Activated CD4-positive, alpha-beta T cell treated with anti-CD3 and anti-CD28 coated beads, Interleukin-10, Interleukin-2, amounts not matched to agents 100 ng/mL and 50 ng/mL, durations not matched to agents 16 hours and 8 hours (primary cell): ENCODE results near the gene OR6K2.

Source experiments
- DNase-seq: peaks from one replicate; pipeline ENCODE4 v3.0.0-alpha.2; 2020

OR6K2 gene

DNA sequence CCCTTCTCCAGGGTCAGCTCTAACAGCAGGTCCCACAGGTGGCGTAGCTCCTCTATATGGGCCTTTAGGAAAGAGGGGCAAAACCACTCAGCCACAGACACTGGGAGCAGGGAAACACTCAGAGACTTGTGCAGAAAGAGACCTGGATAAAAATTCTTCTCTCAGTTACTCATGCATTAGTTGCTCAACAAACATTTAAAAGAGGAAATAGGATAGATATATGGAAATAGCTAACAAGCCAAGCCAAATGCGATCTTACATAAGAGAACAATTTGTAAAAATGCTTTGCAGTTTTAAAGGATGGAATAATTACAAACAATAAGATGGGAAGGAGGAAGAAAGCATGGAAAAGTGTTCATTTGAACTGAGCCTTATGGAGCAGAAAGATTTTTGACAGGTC is 18.8 kb downstream of the OR6K2 start:
- no peak for DNase-seq

DNA sequence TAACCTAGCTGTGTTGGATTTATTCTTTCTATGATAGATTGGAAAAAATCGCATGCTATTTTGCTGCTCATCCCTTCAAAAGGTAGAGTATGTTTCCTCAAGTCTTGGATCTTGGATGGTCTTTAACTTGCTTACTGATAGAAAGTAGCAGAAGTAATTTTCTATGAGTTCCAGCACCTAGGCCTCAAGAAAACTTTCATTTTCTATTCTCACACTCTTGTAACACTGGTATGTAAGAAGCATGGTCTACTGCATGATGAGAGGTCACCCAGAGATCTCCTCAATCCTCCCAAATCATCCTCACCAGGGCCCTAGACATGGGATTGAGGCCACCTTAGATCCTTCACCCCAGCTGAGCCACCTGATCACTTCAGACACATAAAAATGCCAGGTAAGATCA is 21.2 kb downstream of the OR6K2 start:
- no peak for DNase-seq

- DNase-seq = no peak
Measured at GRCh38 chr1:158675563-158676323, 24.7 kb downstream of the OR6K2 start.

DNA sequence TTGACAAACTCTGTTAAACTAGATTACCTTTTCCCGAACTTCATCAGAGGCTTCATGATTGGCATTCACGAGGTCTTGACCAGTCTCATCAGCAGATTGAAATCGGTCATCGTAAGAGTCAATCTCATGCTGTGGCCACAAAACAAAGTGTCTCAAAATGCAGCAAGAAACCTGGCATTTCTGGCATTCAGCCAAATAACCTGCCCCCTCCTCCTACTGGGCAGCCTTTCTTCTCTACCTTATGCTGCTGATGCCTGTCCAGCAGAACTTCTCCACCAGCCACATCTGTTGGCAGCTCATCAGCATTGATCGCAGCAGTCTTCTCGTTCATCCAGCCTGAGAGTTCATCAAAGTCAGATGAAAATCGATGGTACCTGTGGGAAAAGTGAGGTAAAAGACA is 26.1 kb downstream of the OR6K2 start:
- DNase-seq = no peak

- DNase-seq = no peak
Measured at GRCh38 chr1:158666037-158666436, 34.4 kb downstream of the OR6K2 start.

DNA sequence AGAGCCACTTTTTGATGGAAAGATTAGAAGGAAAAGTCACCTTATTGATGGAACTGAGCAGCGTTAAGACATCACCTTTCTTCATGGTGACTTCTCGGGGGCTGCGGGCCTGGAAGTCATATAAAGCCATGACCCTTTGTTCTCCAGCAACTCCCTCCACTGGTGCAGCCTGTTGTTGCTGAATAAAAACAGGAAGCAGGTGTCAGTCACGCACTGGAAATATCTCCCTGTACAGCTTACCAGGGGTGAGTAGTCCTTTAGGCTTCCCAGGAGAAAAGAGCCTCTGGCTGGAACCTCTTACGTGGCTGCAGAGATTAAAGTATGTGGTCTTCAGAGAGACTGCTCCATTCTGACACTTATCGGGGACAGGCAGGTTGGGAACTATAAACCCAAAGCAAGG is 45.9 kb downstream of the OR6K2 start:
- DNase-seq = no peak

- no peak for DNase-seq
Measured at GRCh38 chr1:158654086-158654485, 46.4 kb downstream of the OR6K2 start.

DNA sequence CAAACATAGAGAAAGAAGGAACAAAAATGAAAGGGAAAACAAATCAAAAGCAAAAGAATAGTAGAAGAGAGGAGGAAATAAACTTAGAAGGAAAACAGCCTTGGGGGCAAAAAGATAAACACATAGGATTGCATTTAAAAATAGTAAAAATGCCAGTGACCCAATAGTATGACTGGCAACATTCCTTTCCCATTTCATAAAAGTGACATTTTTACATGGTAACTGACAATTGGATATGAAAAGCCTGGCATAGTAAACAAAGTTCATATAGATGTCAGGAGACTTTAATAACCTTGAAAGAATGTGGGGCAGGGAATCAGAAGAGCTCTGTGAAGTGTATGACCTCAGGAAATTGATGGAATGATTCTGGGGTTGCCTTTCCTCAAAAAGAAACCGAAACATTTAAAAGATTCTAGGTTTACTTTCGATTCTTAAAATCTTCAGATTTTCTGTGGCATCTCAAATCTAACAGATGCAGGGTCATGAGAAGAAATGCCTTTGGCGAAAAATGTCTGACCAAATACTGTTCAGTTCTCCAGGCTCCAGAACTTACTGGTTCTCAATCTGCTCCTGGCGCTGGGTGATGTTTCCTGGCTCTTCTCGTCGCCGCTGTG is 47.6 kb downstream of the OR6K2 start:
- no peak for DNase-seq
